Lung microvascular endothelial cell (primary cell): Measurements from ENCODE around the gene EPB41L1. TPM values are rescaled to one million over a fixed set of nuclear protein-coding genes. Genes with fewer than 3 reads are reported as not detected.
A peak's percentile ranks its signal among the peaks of the same experiment; 100 is the strongest.

Experiments
- DNase-seq, 2 donors: peaks; one replicate each; pipeline versions ENCODE4 v3.0.0 to v3.0.0-alpha.2; 2010; ENCODE audit warnings: low read depth in 2 of 2
- total RNA-seq: library from RNA; depleted of rRNA; stranded (reverse); fragments of >200 nt; gene quantifications from 2 replicates; pipeline ENCODE4 v1.2.1, GENCODE V29; 2014

Gene EPB41L1
- total RNA-seq, 1 donor from 2014 or later = 14.3 TPM

DNA sequence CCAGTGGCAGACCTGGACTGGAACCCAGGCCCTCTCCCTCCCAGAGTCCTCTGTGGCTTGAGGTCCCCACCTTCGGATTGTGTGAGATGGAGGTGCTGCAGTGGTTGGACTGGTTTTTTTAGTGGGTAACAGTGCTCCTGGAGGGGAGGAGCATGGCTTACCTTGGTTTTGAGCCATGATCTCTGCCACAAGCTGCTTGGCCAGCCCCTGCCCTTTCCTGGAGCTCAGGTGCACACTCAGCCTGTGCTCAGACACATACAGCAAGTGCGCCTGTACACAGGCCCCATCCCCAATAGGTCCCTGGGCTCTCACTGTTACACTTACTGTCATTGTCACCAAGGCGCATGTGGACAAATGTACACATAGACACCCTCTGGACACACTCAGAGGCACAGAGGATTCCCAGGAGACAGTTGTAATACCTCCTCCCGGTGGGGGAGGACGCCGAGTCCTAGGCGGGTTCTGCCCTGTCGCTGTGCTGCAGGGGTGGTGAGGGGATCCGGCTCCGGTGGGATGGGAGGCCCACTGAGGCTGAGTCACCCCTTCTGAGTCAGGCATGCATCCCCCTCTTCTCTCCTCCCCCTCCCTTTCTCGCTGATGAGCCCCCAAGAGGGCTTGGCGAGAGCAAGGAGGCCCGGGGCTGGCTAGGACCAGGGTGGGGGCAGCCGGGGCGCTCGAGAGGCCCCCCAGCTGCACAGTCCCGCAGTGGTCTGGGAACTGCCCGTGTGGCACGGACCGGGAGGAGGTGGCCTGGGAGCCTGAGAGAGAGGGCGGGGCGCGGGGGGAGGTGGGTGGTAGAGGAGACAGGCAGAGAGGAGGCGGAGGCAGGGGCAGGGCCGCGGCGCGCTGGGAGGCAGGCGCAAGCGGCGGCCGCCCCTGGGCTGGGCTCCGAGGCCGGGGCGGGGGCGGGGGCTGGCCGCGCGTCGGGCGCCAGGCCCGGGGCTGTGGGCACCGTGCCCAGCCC lies 522 bp upstream of the EPB41L1 start:
- DNase-seq = peak; percentile 43 to 71

DNA sequence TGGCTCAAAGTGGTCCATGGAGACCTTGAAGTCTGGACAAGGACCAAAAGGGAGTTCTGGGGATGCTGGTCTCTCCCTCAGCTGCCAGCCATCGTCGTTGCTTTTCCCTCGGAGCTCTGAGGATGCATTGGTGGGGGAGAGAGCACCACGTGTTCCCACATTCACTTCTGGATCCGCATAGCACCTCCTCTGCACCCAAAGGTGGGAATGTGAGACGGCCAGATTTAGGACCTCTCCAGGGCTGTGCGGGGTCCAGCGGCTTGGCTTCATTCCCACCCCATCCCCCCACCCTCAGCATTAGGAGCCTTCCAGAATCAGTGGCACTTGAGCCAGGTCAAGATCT lies 1.1 kb downstream of the EPB41L1 start:
- no peak for DNase-seq

DNA sequence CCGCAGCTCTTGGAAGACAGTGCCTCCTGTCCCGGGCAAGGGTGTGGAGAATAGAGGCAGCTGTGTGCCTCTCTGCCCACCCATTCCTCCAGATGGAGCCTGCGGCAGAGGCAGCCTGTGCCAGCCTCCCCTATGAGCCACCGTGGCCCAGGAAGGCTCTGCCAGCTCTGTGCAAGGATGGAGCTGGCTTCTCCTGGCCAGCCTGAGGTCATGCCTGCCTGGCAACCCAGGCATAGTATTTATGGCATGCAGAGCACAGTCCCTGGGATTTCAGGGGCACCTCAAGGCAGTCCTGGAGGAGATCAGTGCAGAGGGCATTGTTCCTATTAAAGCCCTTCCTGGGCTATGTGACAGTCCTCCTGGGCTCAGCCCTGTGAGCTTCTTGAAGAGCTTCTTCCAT lies 1.5 kb downstream of the EPB41L1 start:
- no peak for DNase-seq

DNA sequence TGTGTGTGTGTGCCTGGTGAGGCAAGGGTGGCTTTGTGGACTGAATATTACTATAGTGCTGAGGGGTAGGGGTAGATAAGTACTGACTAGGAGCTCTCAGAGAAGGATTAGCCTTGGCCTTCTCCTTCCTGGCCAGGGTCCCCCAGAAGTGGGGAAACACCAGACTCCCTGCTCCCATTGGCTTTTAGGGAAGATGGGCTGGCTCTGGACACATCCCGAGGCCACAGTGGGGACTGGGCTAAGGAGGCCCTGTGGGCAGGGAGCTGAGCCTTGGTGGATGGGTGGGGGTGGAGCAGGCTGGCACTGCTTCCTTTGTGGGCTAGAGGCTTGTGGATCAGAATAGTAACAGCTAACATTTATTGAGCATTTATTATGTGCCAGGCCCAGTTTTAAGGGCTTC lies 3.1 kb downstream of the EPB41L1 start:
- no peak for DNase-seq

DNA sequence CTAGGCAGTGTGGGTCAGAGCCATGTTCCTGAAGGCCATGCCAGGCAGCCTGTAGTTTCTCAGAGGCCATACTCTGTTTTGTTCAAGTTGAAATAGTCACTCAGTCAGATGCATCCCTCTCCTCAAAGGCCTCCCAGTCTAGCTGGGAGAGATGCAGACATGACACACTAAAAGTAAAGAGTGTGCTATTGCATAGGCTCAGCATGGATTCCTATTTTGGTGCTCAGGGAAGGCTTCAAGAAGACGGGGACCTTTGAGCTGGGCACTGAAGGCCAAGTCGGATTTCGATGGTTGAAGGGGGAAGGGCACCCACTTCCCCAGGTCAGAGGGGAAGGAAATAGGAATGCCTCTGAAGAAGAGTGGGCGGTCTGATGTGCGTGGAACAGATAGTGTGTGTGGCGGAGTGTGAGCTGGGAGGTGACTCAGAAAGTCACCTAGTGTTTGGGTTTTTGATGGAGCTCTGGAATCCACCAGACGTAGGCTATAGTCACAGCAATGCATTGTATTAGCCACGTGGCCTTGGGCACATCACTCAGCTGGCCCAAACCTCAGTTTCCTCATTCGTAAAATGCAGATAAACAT lies 3.7 kb downstream of the EPB41L1 start:
- no peak for DNase-seq

DNA sequence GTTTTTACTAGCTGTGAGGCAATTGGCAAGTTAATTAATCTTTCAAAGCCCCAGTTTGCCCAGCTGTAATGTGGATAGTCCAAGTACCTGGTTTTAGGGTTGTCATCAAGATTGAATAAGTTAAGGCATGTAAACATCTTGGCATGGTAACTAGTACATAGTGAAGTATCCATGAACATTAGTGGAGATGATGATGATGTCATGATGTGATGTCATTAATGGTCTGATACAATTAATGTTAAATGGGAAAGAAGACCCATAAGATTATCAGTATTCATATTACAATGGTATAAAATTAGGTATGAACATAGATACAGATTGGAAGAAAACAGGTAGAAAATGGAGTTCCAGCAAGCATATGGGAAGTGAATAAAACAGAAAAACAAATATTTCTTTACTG lies 5.3 kb downstream of the EPB41L1 start:
- no peak for DNase-seq

DNA sequence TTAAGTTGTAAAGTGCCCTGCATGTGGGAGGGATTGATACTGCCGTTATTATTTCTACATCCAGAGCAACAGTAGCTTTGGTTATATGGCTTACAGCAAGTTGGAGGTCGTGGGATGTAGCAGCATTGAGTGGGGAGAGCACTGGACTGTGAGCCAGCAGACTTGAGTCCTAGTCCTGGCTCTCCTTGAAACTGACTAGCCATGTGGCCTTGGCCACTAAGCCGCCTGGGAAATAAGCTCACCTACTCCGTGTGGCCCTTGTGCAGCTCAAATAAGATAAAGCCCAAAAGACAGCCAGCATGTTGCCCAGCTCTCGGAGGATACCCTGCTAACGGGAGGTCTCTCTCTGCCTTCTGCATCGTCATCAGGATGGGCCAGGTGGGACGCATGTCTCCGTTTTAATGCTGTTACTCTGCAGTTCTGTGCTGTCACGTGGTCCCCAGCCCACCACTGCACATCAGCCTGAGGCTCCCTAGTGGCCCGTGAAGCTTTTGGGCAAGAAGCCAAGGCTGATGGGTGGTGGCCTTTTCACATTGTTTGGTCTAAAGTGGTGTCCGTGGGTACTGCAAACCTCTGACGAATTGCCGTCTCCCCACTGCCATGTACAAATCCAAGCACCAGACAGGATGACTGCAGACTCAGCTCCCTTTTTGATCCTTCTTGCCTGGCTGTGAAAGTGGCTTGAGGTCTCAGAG lies 7.9 kb downstream of the EPB41L1 start:
- peak; percentile 35 to 40 for DNase-seq

DNA sequence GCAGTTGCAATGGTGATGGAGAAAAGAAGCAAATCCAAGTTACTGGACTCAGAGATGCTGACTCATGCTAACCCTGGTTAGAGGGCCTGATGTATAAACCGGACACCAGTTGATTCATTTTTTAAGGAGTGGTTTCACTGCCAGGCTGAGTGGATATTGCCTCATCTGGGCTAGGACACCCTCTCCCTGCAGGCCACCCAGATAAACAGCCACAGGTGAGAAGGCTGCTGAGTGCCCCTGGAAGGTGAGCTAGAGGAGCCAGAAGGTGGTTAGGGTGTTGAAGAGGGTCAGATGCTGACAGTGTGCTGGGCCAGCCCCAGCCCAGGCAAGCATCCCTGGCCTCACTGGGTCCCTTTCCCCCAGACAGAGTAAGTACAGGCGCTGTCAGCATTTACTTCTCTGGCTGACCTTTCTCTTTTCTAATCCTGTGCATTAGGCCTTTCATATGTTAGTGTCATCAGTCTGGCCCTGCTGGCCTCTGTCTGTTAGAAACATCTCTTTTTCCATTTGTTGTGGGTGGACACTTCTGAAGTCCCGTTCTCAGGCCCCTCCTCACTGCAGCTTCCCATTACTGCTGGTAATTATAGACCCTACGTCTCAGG lies 13.5 kb downstream of the EPB41L1 start:
- peak in 1 of 2 donors; percentile 78 for DNase-seq

DNA sequence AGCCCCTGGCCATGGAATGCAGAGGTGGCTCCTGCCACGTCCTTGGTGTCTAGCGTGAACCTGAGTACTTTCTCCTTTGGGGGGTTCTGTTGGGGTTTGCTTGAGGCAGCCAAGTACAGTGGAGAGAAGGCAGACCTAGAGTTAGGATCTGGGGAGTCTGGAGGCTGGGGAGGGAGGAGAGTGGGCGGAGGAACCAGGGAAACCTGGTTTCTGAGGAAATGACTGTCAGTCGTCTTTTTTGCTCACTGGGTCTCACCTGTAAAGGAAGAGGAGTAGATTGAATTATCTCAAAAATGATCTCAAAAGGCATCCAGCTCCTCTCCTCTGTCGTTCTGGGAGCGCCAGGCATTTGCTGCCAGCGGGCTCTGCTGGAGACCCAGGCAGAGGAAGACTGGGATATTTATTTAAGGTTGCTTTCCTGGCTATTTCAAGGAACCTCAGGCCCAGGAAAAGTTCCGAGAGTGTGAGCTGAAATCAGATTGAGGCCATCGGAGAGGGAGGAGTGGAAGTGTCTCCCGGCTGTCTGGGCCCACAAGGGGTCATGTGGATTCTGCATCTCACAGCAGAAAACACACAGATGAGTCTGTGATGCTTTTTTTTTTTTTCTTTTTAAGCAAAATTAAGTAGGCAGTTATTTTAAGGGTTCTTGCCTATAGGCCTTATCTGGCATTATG lies 16.1 kb downstream of the EPB41L1 start:
- DNase-seq = no peak

DNA sequence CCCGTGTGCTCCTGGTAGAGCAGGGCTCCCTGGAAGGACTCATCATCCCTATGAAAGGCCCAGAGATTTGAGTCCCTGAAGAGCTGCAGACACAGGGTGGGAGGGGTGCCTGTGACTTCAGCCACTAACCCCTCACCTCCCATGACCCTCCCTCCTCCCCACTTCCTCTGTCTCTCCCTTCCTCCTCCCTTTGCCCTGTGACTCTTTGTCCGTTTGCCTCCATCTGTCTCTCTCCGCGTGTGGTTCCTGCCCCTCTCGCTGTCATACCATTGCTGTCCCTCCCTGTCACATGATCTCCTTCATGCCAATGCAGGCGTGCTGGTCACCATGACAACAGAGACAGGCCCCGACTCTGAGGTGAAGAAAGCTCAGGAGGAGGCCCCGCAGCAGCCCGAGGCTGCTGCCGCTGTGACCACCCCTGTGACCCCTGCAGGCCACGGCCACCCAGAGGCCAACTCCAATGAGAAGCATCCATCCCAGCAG lies 19.0 kb downstream of the EPB41L1 start:
- DNase-seq = peak in 1 of 2 donors; percentile 26

DNA sequence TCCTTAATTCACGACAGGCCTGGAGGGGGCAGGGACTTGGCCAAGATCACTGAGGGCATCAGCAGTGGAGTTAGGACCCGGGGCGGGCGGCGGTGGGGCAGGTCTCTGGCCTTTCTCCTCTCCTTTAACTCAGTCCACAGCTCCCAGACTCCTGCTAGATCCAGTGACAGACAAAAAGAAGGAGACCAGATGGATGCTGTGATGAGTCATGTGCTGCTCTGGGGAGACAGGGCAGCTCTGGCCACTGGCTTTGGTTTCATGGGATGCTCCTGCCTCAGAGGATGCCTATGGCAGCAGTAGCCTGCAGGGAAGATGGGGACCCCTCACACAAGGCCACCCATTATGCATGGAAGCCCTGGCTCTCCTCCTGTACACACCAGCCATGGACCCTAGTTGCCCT lies 20.5 kb downstream of the EPB41L1 start:
- DNase-seq = no peak

DNA sequence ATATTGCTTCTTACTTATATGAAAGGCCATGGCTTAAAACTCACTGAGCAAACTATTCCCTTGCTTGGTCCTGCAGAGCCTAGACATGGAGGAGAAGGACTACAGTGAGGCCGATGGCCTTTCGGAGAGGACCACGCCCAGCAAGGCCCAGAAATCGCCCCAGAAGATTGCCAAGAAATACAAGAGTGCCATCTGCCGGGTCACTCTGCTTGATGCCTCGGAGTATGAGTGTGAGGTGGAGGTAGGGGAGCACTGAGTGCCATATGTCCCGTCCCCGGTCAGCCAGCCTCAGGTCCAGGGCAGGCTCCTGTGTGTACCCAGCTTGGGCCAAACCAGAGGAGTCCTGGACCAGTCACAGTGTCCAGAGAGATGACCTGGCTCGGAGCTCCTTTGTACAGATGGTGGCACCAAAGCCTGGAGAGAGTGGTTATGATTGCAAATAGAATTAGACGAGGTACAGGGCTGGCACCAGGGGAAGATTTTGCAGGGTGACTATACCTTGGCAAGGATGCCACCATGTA lies 21.0 kb downstream of the EPB41L1 start:
- DNase-seq = no peak

DNA sequence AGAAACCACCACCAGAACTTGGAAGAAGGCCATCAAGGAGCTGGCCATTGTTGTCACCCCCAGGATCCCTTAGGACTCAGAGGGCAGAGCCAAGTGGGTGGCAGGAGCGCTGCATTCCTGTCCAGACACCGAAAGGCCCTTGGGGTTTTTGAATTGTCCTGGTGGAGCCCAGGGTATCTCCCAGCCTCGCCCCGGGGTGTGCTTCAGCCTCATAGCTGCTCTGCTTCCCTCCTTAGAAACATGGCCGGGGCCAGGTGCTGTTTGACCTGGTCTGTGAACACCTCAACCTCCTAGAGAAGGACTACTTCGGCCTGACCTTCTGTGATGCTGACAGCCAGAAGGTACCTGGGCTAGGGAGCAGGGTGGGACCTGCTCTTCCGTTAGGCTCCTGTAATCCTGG lies 23.2 kb downstream of the EPB41L1 start:
- DNase-seq = no peak

DNA sequence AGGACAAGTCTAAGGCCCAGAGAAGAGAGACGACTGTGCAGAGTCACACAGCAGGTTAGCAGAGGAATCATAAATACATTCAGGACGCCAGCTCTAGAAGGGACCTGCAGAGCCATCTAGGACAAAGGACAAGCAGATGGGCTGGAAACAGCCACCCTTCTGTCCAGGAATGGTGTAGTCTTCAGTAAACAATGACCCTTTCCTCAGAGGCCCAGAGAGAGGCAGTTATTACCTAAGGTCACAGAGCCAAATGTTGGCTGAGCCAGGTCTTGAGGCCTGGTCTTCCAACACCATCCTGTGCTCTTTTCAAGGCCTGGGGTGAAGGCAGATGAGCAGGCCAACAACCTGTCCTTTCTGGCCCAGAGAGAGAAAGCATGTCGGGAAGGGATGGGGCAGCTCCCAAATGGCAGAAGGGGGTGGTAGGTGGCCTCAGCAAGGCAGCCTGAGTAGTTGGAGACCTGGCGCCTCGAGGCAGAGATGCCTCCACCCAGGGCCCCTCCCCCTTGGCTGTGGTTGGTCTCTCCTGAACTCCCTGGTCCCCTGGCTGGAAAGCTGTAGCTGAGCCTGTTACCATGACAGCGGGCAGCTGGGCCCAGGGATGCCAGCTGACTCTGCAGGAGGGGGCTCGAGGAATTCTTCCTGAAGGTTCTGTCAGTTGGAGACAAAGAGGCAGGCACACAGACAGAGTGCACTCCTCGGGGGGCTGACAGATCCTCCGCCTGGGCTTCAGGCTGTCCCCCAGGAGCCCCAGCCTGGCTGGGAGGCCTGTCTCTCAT lies 24.8 kb downstream of the EPB41L1 start:
- DNase-seq = no peak

DNA sequence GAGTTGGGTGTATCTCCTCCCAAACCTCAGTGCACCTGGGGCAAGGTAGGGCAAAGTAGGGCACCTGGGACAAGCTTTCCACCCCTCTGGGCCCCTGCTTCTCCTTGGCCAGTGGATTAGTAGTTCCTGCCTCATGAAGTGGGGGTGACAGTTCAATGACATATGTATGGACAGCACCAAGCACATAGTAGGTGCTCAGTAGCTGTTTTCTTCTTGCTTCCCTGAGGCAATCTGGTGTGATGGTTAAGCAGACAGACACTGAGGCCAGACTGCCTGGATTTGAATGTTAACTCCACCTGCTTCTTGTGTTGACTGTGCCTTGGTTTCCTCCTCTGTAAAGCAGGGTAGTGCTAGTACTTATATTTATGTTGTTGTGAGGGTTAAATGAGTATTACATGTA lies 25.8 kb downstream of the EPB41L1 start:
- no peak for DNase-seq

DNA sequence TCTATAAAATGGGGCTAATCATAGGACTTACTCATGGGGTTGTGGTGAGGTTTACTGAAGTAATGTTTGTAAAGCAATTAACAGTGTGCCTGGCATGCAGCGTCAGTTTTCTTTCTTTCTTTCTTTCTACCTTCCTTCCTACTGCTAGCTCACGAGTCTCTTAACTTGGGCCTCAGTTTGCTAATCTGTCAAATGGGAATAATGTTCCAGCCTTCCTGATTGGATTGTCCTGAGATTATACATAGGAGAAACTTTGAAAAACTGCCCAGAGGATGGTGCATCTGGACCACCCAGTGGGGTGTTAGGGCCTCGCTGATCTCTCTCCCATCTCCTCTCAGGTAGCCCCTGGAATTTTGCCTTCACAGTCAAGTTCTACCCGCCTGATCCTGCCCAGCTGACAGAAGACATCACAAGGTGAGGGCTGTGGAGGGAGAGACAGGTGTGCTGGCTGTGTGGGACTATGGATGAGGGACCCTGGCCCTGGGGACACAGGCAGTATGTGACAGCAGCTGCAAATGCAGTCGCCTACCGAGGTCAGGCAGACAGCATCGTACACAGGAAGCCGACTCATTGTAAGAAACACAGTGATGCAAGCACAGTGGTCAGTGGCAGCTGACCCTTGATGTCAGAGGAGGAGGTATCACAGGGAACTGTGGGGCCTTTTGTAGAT lies 27.5 kb downstream of the EPB41L1 start:
- peak; percentile 68 to 81 for DNase-seq

DNA sequence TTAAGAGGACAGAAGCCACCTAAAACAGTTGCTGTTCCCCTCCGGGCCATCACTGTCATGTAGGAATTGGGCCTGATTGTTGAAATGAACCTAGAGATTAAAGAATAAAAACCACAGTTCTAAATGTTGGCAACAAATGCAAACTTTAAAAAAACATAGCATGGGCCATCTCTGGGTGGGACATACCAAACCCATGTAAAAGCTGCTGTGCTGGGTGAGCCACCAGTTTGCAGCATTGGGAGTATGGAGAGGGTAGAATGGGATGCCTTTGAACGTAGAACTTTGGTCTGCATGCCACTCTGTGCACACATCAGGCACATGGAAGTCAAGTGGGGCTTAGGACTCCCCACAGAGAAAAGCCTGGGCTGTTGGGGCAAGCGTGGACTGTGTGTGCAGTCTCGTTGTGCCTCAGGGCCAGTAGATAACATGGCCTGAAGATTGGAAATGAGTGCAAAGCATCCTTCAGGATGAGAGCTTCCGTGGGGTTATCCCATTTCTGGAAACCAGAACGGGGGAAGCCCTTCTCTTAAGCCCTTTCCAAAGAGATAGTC lies 28.1 kb downstream of the EPB41L1 start:
- DNase-seq = no peak

DNA sequence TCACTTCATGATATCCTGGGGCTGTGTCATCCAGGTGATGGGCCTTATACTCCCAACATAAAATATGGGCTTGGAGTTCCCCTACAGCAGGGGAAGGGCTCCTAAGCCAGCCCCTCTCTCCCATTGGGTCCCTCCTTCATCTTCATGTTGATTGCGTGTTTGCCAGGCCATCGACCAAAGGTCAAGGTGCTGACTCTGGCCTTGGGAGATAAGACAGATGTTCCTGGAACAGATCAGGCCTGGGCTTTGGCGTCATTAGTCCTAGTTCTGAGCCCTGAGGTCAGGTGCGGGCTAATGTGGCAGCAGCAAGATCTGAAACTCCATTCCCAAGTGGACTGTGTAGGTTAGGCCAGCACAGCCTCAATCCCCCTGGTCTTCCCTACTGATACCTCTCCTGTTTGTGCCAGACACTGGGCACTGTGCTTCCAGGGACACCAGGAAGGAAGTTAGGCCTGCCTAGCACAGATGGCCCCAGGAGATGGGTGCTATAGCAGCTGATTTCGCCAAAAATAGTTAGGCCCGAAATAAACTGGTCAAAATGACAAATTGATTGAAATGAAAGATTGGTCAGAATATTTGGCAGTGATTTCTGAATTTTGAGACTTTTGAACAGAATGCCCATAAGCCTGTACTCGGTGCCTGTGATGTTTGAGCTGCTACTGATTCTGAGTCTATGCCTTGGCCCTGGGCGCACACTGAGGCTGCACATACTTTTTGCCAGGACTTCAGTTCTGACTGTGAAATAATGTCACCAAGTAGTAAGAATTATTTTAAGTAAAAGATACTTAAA lies 28.8 kb downstream of the EPB41L1 start:
- no peak for DNase-seq
